SJCRH30 (cell line): Measurements from ENCODE around the gene GRWD1. TPM values are rescaled to one million over a fixed set of nuclear protein-coding genes. Genes with fewer than 3 reads are reported as not detected.

Experiments
- DNase-seq, 2 experiments: peaks; one replicate each; pipeline ENCODE4 v3.0.0-alpha.2; 2015 to 2020
- H3K27ac ChIP-seq: fragments of 250-450 bp; sonication (Bioruptor Pico); 2 replicates; pipeline ENCODE4 v1.5.1; 2020; ENCODE audit warnings: mild to moderate bottlenecking, moderate library complexity
- H3K27me3 ChIP-seq: fragments of 250-450 bp; sonication (Bioruptor Pico); 2 replicates; pipeline ENCODE4 v1.5.1; 2020; ENCODE audit warnings: mild to moderate bottlenecking, moderate library complexity
- H3K36me3 ChIP-seq: fragments of 250-450 bp; sonication (Bioruptor Pico); 2 replicates; pipeline ENCODE4 v1.5.1; 2020; ENCODE audit warnings: mild to moderate bottlenecking, moderate library complexity
- H3K4me1 ChIP-seq: fragments of 250-450 bp; sonication (Bioruptor Pico); 2 replicates; pipeline ENCODE4 v1.5.1; 2020; ENCODE audit warnings: mild to moderate bottlenecking, moderate library complexity
- H3K4me3 ChIP-seq: fragments of 250-450 bp; sonication (Bioruptor Pico); 2 replicates; pipeline ENCODE4 v1.5.1; 2020; ENCODE audit warnings: mild to moderate bottlenecking, moderate library complexity
- H3K9me3 ChIP-seq: fragments of 250-450 bp; sonication (Bioruptor Pico); replicated peaks from 2 replicates; pipeline ENCODE4 v1.5.1; 2020; ENCODE audit warnings: mild to moderate bottlenecking, moderate library complexity
- total RNA-seq: library from RNA; depleted of rRNA; stranded (reverse); fragments of >200 nt; shearing (Covaris generic); gene quantifications from 2 replicates; pipeline ENCODE4 v1.2.3, GENCODE V29; 2014

GRWD1 gene
- total RNA-seq, 1 experiment from 2014 or later, result 44.6 TPM

DNA sequence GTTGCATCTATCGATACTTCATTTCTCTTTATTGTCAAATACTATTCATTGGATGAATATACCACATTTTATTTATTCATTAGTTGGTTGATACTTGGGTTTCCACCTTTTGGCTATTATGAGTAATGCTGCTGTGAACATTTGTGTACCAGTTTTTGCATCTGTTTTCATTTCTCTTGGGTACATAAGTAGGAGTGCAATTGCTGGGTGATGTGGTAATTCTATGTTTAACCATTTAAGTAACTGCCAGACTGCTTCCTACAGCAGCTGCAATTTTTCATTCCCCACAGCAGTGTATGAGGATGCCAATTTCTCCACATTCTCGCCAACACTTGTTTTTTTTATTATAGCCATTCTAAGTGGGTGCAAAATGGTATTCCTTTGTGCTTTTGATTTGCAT lies 12.2 kb downstream of the GRWD1 start:
- DNase-seq, result no peak
- no peak overlapping the region for H3K4me3 ChIP-seq
- no peaks in the 10 kb centered on the region for H3K27me3 ChIP-seq
- H3K4me1 ChIP-seq, result no peaks in the 10 kb centered on the region
- H3K9me3 ChIP-seq, result no peaks in the 10 kb centered on the region
- H3K27ac ChIP-seq, result no peak overlapping the region
- H3K36me3 ChIP-seq, result peaks cover 18% of the 10 kb centered on the region

DNA sequence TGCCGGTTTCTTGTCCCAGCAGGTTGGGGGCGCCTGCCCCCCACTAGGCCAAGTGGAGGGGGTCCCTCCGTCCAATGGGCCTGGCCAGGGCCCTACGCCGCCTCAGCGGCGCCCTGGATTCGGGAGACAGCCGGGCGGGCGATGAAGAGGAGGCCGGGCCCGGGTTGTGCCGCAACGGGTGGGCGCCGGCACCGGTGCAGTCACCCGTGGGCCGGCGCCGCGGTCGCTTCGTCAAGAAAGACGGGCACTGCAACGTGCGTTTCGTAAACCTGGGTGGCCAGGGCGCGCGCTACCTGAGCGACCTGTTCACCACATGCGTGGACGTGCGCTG lies 15.8 kb downstream of the GRWD1 start:
- Histone ChIP-seq H3K4me3 (no peak overlapping the region), H3K27ac (no peak overlapping the region), H3K9me3 (no peaks in the 10 kb centered on the region), H3K36me3 (peaks cover 10% of the 10 kb centered on the region; the same call in 1 of the 2 replicates), H3K4me1 (no peaks in the 10 kb centered on the region), H3K27me3 (no peaks in the 10 kb centered on the region)
- DNase-seq, result no peak

DNA sequence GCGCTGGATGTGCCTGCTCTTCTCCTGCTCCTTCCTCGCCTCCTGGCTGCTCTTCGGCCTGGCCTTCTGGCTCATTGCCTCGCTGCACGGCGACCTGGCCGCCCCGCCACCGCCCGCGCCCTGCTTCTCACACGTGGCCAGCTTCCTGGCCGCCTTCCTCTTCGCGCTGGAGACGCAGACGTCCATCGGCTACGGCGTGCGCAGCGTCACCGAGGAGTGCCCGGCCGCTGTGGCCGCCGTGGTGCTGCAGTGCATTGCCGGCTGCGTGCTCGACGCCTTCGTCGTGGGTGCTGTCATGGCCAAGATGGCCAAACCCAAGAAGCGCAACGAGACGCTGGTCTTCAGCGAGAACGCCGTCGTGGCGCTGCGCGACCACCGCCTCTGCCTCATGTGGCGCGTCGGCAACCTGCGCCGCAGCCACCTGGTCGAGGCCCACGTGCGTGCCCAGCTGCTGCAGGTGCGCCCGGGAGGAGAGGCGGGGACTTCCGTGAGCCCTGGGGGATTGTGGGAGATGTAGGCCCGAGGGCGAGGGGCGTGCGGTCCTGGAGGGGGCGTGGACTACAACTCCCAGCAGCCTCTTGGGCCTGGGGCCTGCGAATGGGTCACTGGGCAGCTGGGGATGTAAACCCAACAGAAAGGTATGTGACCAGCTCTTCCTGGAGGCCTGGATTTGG lies 16.3 kb downstream of the GRWD1 start:
- Histone ChIP-seq H3K9me3 (no peaks in the 10 kb centered on the region), H3K4me3 (no peak overlapping the region), H3K27me3 (no peaks in the 10 kb centered on the region), H3K36me3 (peaks cover 8% of the 10 kb centered on the region; the same call in 1 of the 2 replicates), H3K4me1 (no peaks in the 10 kb centered on the region), H3K27ac (no peak overlapping the region)
- DNase-seq, result no peak

DNA sequence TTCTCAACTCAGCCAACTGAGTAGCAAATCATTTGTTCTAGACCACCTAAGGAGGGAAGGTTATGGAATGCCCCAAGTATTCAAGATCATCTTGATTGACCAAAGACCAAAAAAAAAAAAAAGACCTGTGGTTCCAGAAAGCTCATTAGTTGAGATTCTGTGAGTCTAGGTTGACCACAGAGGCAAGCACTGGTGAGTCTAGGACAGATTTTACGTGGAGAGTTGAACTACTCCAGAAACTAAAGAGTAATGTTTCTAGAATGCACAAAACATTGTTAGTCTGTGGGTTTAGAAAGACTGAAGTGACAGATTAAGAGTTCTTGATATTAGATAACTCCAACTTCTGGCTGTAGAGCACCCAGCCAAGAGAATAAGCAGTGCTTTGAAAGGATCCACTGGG lies 19.4 kb downstream of the GRWD1 start:
- Histone ChIP-seq H3K27me3 (no peaks in the 10 kb centered on the region), H3K4me3 (no peak overlapping the region), H3K27ac (no peak overlapping the region), H3K9me3 (no peaks in the 10 kb centered on the region), H3K4me1 (no peaks in the 10 kb centered on the region), H3K36me3 (peaks cover 3% of the 10 kb centered on the region; the same call in 1 of the 2 replicates)
- no peak for DNase-seq

DNA sequence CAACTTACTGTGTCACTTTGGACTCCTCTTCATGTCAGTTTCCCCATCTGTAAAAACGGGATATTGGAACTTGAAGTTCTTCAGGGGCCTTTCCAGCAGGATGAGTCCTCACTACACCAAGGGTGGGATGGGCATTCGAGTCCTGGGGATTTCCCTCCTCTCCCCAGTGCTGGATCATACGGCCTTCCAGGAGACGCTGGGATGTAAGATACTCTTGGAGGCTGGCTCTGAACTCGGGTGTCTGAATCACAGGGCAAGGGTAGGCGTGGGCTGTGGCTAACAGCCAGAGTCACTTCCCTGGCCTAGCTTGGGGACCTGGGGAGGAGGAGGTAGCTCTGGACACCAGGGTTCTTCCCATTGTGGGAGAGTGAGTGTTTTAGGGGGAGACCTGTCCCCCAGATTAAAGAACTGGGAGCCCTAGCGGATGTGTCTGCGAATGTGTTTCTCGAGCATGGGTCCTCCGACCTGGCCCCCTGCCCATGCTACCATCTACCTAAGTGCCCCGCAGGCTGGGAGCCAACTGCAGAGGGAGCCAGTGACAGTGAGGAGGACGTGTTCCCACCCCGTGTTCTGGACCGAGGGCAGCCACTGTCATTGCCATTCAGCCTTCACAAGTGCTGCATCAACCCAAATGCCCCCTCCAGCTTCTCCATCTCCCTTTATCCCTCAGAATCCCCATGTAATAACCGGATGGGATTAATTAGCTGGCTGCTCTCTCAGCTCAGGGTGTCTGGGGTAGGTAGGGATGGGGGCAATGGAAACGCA lies 21.0 kb downstream of the GRWD1 start:
- Histone ChIP-seq H3K9me3 (no peaks in the 10 kb centered on the region), H3K4me3 (no peak overlapping the region), H3K27ac (no peak overlapping the region), H3K27me3 (no peaks in the 10 kb centered on the region), H3K4me1 (no peaks in the 10 kb centered on the region), H3K36me3 (peaks cover 7% of the 10 kb centered on the region; the same call in 1 of the 2 replicates)
- no peak for DNase-seq

DNA sequence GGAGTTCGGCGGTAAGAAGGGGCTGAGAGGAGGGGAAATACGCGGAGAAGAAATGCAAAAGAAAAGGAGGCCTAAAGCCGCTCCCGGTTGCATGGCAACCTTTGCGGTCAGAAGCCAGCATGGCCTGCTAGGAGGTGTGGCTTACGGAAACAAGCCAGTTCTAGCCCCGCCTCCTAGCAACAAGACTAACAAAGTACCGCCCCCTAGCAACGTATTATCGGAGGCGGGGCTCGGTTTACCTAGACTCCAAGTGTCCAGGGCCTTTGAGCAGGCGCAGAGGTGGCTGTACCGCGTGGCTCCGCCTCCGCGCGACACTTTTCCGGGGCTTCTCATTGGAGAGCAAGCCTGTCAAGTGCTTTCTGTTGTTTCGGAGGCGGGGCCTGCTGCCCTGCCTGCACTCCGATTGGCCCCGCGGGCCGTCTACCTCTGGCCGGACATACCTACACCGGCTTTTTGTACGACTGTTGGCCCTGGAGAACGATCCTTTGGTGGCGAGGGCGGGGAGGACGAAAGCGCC lies 23.0 kb downstream of the GRWD1 start:
- Histone ChIP-seq H3K9me3 (no peaks in the 10 kb centered on the region), H3K36me3 (peaks cover 17% of the 10 kb centered on the region), H3K27ac (peak overlapping the region; percentile 94), H3K4me1 (no peaks in the 10 kb centered on the region), H3K4me3 (peak overlapping the region; percentile 93), H3K27me3 (no peaks in the 10 kb centered on the region)
- DNase-seq, result peak; percentile 99 to 100

DNA sequence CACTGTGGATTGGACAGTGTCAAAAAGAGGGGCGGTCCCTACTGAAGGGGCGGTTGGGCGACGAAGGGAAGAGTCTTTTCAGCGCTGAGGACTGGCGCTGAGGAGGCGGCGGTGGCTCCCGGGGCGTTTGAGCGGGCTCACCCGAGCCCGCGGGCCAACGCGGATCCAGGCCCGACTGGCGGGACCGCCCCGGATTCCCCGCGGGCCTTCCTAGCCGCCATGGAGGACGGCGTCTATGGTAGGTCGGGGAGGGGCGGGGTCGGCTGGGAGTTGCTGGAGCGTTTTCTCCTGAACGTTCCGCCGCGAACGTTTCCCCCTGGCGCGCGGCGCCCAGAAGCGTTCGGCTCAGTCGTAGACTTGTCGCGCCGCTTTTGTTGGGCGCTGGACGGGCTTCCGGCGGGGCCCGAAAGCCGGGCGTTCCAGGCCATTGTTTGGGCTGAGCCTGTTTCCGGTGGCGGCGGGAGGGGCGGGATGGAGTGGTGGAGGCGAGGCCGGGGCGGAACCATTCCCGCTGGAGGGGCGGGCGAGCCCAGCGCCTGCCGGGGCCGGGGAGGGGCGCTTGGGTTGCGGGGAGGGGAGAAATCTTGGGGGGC lies 23.6 kb downstream of the GRWD1 start, which contains the start of gene CYTH2:
CYTH2 (plus strand) TSS at position 81 of the 593 bp plus-strand sequence; CDS start at position 220, 139 bp downstream.
- peaks cover 21% of the 10 kb centered on the region for H3K36me3 ChIP-seq
- peak within 1 kb of the TSS; percentile 94 for H3K27ac ChIP-seq
- no peaks in the 10 kb centered on the region for H3K9me3 ChIP-seq
- no peaks in the 10 kb centered on the region for H3K4me1 ChIP-seq
- H3K4me3 ChIP-seq, result peak within 1 kb of the TSS; percentile 93
- H3K27me3 ChIP-seq, result no peaks in the 10 kb centered on the region
- peak; percentile 83 to 88 for DNase-seq

DNA sequence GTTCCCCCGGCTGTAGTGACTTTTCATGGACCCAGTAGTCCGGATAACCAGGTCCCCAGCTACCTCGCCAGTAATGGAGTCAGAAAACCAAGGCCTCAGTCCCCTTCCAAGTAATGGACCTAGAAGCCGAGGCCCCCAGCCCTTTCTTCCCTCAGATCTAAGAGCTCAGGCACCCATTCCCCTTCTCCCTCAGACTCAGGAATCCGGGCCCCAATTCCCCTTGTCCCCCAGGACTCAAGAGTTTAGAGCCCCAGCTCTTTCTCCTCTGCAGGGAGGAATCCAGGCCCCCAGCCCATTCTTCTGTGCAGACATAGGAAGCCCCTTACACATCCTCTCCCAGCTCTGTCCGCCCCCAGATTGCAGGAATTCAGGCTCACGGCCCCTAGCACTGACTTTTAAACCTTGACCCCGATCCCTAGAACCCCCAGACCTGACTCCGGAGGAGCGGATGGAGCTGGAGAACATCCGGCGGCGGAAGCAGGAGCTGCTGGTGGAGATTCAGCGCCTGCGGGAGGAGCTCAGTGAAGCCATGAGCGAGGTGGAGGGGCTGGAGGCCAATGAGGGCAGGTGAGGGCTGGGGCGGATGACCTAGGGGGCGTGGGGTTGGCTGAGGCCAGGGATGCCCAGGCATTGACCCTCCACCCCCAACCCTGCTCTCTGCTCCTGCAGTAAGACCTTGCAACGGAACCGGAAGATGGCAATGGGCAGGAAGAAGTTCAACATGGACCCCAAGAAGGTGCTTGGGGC lies 24.3 kb downstream of the GRWD1 start:
- Histone ChIP-seq H3K9me3 (no peaks in the 10 kb centered on the region), H3K36me3 (peaks cover 28% of the 10 kb centered on the region), H3K4me3 (peak overlapping the region; percentile 93), H3K27ac (peak overlapping the region; percentile 94; the same call in 1 of the 2 replicates), H3K4me1 (no peaks in the 10 kb centered on the region), H3K27me3 (no peaks in the 10 kb centered on the region)
- no peak for DNase-seq

DNA sequence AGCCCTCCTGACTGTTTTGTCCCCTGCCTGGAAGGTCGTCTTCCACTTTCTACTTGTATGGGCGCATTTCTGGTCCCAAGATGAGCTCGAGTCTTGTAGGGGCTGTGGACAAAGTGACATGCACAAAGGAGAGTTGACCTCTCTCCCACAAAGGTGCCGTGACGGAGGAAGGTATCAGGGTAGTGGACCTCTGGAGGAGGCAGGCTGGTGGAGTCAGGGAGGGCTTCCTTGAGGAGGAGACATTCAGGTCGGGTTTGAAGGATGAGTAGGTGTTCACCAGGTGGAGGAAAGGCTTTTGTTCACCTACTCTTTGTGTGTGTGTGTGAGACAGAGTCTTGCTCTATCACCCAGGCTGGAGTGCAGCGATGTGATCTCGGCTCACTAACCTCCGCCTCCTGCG lies 25.1 kb downstream of the GRWD1 start:
- Histone ChIP-seq H3K4me1 (no peaks in the 10 kb centered on the region), H3K27me3 (no peaks in the 10 kb centered on the region), H3K9me3 (no peaks in the 10 kb centered on the region), H3K27ac (no peak overlapping the region), H3K4me3 (no peak overlapping the region), H3K36me3 (peaks cover 36% of the 10 kb centered on the region)
- DNase-seq, result no peak

DNA sequence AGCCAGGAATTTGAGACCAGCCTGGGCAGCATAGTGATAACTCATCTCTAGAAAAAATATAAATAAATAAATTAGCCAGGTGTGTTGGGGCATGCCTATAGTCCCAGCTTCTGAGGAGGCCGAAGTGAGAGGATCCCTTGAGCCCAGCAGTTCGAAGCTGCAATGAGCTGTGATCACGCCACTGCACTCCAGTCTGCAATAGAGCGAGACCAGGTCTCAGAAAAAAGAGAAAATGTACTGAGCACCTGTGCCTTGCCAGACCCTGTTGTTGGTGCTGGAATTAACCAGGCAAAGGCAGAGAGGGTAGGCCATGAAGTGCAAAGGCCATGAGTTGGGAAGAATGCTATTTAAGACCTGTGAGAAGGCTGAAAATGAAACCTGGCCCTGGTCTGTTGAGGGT lies 26.1 kb downstream of the GRWD1 start:
- no peak overlapping the region for H3K27ac ChIP-seq
- no peaks in the 10 kb centered on the region for H3K27me3 ChIP-seq
- no peak for DNase-seq
- H3K4me3 ChIP-seq, result no peak overlapping the region
- no peaks in the 10 kb centered on the region for H3K4me1 ChIP-seq
- H3K36me3 ChIP-seq, result peaks cover 45% of the 10 kb centered on the region
- no peaks in the 10 kb centered on the region for H3K9me3 ChIP-seq

DNA sequence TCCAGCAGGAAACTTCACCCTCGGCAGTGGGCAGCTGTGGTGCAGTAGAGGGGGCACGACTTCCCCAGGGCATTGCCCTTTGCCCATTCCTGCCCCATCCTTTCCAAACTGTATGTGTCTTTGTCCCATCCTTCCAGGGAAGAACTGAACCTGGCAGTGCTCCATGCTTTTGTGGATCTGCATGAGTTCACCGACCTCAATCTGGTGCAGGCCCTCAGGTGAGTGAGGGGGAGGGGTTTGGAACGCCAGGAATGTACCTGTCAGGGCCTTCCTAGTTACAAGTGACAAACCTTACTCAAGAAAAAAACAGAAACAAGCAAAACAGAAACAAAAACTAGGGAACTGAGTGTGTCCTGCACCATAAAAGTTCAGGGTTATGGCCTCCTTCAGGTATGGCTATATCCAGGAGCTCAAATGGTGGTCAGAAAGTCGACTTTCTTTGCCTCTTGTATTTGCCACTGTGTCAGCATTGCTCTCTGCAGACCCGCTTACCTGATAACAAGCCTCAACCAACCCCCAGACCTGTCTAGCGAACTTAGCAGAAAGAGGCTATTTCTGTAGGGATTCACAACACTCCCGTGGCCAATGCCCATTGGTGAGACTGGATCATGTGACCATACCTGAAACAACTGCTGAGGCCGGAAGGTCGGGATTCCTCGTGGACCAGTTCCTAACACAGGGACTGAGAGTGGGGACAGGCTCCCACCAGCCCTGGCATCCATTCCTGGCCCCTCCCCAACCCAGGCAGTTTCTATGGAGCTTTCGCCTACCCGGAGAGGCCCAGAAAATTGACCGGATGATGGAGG lies 27.6 kb downstream of the GRWD1 start:
- H3K4me3 ChIP-seq, result no peak overlapping the region
- no peak overlapping the region for H3K27ac ChIP-seq
- H3K9me3 ChIP-seq, result no peaks in the 10 kb centered on the region
- no peaks in the 10 kb centered on the region for H3K27me3 ChIP-seq
- H3K36me3 ChIP-seq, result peaks cover 61% of the 10 kb centered on the region
- H3K4me1 ChIP-seq, result no peaks in the 10 kb centered on the region
- no peak for DNase-seq

DNA sequence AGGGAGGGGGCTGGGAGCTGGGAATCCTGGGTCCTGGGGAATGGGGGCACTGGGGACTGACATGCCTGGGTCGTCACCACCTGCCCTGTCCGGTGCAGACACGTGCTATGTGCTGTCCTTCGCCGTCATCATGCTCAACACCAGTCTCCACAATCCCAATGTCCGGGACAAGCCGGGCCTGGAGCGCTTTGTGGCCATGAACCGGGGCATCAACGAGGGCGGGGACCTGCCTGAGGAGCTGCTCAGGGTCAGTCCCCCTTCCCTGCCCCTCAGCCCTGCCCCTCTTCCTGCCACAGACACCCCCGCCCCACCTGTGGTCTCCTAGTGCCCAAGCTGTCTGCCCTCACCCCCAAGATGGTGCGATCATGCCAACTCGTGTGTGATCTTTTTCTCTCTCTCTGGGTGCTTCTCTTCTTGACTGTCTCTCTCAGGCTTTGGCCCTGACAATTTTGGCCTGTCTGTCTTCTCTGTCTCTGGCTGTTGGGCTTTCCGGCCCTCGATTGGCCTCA lies 28.4 kb downstream of the GRWD1 start:
- no peak overlapping the region for H3K4me3 ChIP-seq
- no peaks in the 10 kb centered on the region for H3K4me1 ChIP-seq
- H3K27me3 ChIP-seq, result no peaks in the 10 kb centered on the region
- no peak overlapping the region for H3K27ac ChIP-seq
- no peaks in the 10 kb centered on the region for H3K9me3 ChIP-seq
- no peak for DNase-seq
- H3K36me3 ChIP-seq, result peaks cover 63% of the 10 kb centered on the region

DNA sequence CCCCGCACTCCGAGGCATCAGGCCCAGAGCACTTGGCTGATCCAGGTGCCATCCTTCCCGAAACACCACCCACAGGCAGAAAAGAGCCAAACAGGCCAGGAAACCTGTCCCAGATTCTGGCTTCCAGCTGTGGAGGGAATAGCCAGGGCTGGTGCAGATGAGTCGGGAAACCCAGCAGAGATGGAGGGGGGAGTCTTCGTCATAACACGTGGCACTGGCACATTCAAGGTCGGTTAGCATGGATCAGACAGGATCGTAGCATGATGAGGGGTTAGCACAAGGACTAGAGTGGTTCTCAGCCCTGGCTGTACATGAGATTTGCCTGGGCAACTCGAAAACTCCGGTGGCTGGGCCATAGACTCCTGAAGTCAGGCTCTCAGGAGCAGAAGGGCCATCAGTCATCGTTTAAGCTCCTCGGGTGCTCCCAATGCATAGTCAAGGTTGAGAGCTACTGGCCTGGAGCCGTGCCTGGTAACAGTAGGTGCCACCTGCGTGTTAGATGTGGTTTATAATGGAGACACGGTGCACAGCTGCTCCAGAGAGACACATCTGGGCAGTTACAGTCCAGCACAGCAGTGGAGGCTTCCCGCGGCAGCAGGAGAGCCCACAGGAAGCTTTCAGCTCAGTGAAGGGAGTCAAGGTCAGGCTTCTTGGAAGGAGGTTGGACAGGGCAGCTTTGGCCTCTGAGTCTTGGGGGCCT lies 29.7 kb downstream of the GRWD1 start:
- no peak overlapping the region for H3K27ac ChIP-seq
- H3K9me3 ChIP-seq, result no peaks in the 10 kb centered on the region
- peaks cover 68% of the 10 kb centered on the region for H3K36me3 ChIP-seq
- no peak overlapping the region for H3K4me3 ChIP-seq
- H3K4me1 ChIP-seq, result no peaks in the 10 kb centered on the region
- H3K27me3 ChIP-seq, result no peaks in the 10 kb centered on the region
- no peak for DNase-seq
